ENCODE measurements around the gene VSTM2B.
"Not testable (repeated sequence)": the region's sequence is repeated elsewhere in the genome, so short reads cannot be mapped to it uniquely, and the experiment has no call there.

Gene VSTM2B

DNA sequence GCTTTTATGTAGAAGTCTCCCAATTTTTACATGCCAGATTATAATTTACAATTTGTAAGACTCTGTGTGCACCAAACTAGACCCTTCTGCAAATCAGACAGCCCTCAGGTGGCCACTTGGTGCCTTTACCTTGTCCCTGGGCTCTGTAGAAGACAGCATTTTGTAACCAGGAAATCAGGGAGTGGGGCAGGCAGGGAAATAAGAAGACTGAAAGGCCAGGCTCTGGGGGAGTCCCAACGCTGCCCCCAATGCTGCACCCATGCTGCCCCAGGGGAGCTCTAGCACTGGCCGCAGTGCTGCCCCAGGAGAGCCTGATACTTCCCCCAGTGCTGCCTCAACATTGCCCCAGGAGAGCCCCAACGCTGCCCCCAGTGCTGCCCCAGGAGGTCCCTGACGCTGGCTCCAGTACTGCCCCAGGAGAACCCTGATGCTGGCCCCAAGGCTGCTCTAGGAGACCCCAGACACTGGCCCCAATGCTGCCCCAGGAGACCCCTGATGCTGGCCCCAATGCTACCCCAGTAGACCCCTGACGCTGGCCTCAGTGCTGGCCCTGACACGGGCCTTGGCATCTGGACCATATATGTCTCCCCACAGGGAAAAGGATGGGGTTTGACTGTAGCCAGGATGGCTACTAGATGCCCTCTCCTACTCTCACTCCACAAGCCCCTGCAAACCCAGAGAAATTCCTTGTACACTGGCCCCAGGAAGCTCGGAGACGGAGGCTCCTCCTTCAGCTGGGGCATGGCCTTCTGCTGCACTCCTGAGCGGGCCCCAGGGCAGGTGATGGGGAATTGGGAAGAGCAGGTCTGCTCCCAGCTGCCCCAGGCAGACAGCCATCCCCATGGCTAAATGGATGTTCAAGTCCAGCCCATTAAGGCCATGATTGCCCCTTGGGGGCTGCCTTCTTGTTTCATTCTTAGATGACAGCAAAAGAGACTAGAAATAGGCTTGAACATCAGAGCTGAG, 23.6 kb downstream of the VSTM2B start:
- H3K4me3 ChIP-seq = no peak overlapping the region
- no peaks in the 10 kb centered on the region for H3K27me3 ChIP-seq
- no peaks in the 10 kb centered on the region for H4K20me1 ChIP-seq
- H3K9me3 ChIP-seq = peaks cover 11% of the 10 kb centered on the region
- no peaks in the 10 kb centered on the region for H3K36me3 ChIP-seq
- H3K27ac ChIP-seq = no peak overlapping the region
- peaks cover 27% of the 10 kb centered on the region for H3K4me1 ChIP-seq
- TF ChIP-seq Cebpa-rat (IDR thresholded peaks at IDR 0.05) = no peak
- H3K9ac ChIP-seq = no peak overlapping the region
- no peak overlapping the region for H3K4me2 ChIP-seq

DNA sequence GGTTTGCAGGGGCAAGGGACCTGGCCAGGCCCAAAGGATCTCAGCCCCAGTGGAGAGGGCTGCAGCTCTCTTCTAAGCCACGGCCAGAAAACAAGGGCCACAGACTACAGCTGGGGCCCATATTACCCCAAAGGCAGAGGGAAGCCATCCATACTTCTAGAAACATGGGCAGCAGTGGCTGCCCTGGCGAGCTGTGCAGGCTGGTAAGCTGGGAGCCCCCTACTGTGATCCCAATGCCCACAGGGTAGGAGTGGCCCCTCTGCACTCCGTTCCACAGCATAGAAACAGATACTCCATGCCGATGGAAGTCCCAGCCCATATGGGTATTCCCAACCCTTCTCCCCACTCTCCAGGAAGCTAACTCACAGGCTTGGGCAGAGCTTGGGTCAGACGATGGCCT, 25.1 kb downstream of the VSTM2B start:
- Histone ChIP-seq H3K4me1 (peaks cover 27% of the 10 kb centered on the region), H3K27ac (no peak overlapping the region), H3K4me2 (no peak overlapping the region), H3K36me3 (no peaks in the 10 kb centered on the region), H3K4me3 (no peak overlapping the region), H3K9me3 (peaks cover 18% of the 10 kb centered on the region), H4K20me1 (no peaks in the 10 kb centered on the region), H3K27me3 (no peaks in the 10 kb centered on the region), H3K9ac (no peak overlapping the region)
- no peak for TF ChIP-seq Cebpa-rat (IDR thresholded peaks at IDR 0.05)

DNA sequence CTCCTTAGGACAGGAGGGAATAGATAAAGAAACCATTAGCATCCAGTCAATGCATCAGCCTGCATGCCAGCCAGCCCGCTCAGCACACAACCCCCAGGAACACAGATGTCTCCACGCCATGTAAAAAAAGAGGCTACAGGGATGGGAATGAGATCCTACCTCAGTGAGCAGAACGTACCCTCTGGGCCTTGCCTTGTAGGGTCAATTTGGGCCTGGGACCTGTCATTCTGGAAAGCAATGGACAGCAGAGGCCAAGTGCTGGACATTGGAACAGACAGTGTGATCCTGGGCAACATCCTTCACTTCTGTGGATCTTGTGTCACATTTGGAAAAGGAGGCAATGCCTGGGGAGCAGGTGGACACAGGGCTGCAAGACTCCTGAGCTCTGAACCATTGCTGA, 26.0 kb downstream of the VSTM2B start:
- H3K27ac ChIP-seq = no peak overlapping the region
- TF ChIP-seq Cebpa-rat (IDR thresholded peaks at IDR 0.05) = no peak
- peak overlapping the region; percentile 65 for H3K4me2 ChIP-seq
- H3K4me3 ChIP-seq = no peak overlapping the region
- H3K9me3 ChIP-seq = peaks cover 18% of the 10 kb centered on the region
- no peaks in the 10 kb centered on the region for H3K36me3 ChIP-seq
- no peak overlapping the region for H3K9ac ChIP-seq
- no peaks in the 10 kb centered on the region for H3K27me3 ChIP-seq
- H4K20me1 ChIP-seq = no peaks in the 10 kb centered on the region
- H3K4me1 ChIP-seq = peaks cover 27% of the 10 kb centered on the region

DNA sequence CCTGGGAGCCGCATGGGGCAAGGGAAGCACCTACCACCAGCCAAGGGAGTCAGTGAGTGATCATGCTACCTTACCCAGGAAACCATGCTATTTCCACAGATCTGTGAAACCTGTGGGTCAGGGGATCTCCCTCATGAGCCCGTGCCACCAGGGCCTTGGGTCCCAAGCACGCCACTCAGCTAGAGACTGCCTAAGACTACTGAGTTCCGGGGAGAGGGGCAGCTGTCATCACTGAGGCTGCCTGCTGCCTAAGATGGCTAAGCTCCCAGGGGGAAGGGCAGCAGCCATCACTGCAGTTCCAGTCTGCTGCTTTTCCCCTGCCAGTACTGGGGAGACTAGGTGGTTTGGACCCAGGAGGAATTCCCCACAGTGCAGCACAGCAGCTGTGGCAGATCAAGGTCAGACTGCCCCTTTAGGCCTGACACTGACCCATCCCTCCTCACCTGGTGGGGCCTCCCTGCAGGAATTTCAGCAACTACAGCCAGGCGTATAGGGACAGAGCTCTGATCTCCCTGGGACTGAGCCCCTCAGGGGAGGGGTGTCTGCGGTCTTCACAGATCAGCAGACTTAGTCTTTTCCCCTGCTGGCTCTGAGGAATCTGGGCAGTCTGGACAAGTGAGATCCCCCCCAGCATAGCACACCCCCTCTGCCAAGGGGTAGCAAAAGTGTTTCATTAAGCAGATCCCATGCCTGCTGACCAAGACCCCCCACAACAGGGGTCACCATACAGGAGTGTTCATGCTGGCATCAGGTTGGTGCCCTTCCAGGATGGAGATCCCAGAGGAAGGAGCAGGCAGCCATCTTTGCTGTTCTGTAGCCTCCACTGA, 26.9 kb downstream of the VSTM2B start:
- no peak for TF ChIP-seq Cebpa-rat (IDR thresholded peaks at IDR 0.05)
- H3K9ac ChIP-seq = no peak overlapping the region

GRCh38 chr19:29554149-29554548, 28.4 kb downstream of the VSTM2B start:
- H3K9ac ChIP-seq = no peak overlapping the region
- no peak overlapping the region for H3K4me2 ChIP-seq
- H3K4me3 ChIP-seq = no peak overlapping the region
- H3K4me1 ChIP-seq = peaks cover 21% of the 10 kb centered on the region
- H4K20me1 ChIP-seq = no peaks in the 10 kb centered on the region
- H3K27me3 ChIP-seq = no peaks in the 10 kb centered on the region
- no peaks in the 10 kb centered on the region for H3K36me3 ChIP-seq
- H3K9me3 ChIP-seq = peaks cover 38% of the 10 kb centered on the region
- TF ChIP-seq Cebpa-rat (IDR thresholded peaks at IDR 0.05) = no peak
- no peak overlapping the region for H3K27ac ChIP-seq

More for the DNA sequence above, 26.9 kb downstream of the VSTM2B start:
- Histone ChIP-seq H3K36me3 (no peaks in the 10 kb centered on the region), H3K4me3 (no peak overlapping the region), H4K20me1 (no peaks in the 10 kb centered on the region), H3K27me3 (no peaks in the 10 kb centered on the region), H3K9me3 (peaks cover 24% of the 10 kb centered on the region), H3K4me1 (peaks cover 27% of the 10 kb centered on the region), H3K27ac (no peak overlapping the region), H3K4me2 (peak overlapping the region; percentile 65)

- H4K20me1 ChIP-seq, H3K36me3 ChIP-seq, H3K4me3 ChIP-seq, H3K4me1 ChIP-seq, H3K27ac ChIP-seq, H3K4me2 ChIP-seq, H3K27me3 ChIP-seq, H3K9ac ChIP-seq: not testable (repeated sequence)
- peaks cover 45% of the 10 kb centered on the region for H3K9me3 ChIP-seq
Observed at GRCh38 chr19:29559110-29559509, 33.3 kb downstream of the VSTM2B start.

DNA sequence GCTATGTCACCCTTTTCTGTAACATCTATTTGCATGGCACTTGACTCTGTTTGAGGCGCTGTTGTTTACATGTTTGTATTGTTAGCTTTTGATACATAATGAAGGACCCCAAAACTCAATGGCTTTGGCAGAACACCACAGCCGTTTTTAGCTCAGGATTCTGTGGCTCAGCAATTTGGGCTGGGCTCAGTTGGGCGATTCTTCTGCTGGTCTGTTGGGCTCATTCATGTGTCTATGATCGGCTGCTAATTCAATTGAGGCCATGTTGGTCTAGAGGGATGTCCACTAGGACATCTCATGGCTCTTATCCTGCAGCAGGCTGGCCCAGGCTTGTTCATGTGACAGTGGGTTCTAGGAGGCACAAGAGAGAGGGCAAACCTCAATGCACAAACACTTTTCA, 33.9 kb downstream of the VSTM2B start:
- Histone ChIP-seq H4K20me1 (no peaks in the 10 kb centered on the region), H3K4me3 (no peak overlapping the region), H3K27me3 (no peaks in the 10 kb centered on the region), H3K36me3 (no peaks in the 10 kb centered on the region), H3K27ac (no peak overlapping the region), H3K4me2 (no peak overlapping the region), H3K4me1 (no peaks in the 10 kb centered on the region), H3K9ac (no peak overlapping the region), H3K9me3 (peaks cover 38% of the 10 kb centered on the region)
- TF ChIP-seq Cebpa-rat (IDR thresholded peaks at IDR 0.05) = no peak

DNA sequence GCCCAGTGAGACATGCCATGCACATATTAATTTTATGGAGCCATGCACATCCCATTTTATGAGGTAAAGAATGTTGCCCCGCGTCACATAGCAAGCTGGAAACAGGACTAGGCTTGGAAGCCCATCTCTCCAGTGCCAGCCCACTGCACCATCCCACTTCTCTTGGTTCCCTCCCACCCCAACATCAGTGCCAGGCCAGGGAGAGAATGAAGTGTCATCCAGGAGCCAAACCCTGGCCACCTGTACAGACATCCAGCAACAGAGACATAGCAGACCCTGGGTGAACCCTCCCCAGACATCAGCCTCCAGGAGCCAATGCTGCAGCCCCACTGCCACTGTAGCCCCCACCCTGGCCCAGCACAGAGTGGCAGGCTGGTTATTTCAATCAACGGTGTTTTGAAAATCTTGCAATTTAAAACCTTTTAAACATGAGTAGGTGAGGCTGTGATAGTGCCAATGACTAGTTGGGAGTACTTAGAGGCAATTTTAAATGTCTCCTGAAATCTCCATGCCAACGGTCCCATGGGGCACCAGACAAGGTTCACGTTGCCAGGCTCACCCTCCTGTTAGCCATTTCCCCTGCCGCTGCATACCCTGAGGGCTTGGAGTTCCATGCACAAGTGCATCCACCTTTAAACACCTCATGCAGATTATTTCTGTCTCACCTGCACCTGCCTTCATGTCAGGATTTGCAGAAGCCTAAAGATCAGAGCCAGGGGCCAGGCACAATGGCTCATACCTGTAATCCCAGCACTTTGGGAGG, 34.7 kb downstream of the VSTM2B start:
- Histone ChIP-seq H3K27ac (no peak overlapping the region), H3K36me3 (no peaks in the 10 kb centered on the region), H4K20me1 (no peaks in the 10 kb centered on the region), H3K4me1 (no peaks in the 10 kb centered on the region), H3K9ac (no peak overlapping the region), H3K4me3 (no peak overlapping the region), H3K9me3 (peaks cover 35% of the 10 kb centered on the region), H3K4me2 (no peak overlapping the region), H3K27me3 (no peaks in the 10 kb centered on the region)
- no peak for TF ChIP-seq Cebpa-rat (IDR thresholded peaks at IDR 0.05)

DNA sequence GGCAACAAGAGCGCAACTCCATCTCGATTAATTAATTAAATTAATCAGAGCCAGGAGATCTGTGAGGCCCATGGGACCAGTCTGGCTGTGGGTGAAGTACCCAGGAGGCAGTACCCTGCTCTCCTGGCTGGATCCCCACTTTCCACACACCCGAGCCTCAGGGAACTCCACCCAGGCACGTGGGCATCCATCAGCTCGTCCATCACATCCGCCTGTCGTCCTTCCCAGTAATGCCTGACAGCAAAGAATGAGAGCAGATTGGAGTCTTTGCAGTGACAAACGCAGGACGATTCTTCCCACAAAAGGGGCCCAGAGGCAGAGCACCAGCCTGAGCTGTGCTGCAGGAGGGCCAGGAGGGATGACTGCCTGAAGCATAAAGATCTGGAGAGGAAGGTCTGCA, 35.8 kb downstream of the VSTM2B start:
- H3K4me1 ChIP-seq = no peaks in the 10 kb centered on the region
- H3K4me3 ChIP-seq = no peak overlapping the region
- H3K27ac ChIP-seq = no peak overlapping the region
- no peak overlapping the region for H3K4me2 ChIP-seq
- no peaks in the 10 kb centered on the region for H3K27me3 ChIP-seq
- H3K9me3 ChIP-seq = peaks cover 35% of the 10 kb centered on the region
- no peaks in the 10 kb centered on the region for H4K20me1 ChIP-seq
- no peak overlapping the region for H3K9ac ChIP-seq
- no peak for TF ChIP-seq Cebpa-rat (IDR thresholded peaks at IDR 0.05)
- no peaks in the 10 kb centered on the region for H3K36me3 ChIP-seq
